Activated gamma-delta T cell (primary cell): ENCODE measurements around the gene CHRNB1.

Source experiments
- DNase-seq: peaks from one replicate; lab custom pipeline; 2025; lab: John Stamatoyannopoulos, UW

CHRNB1 gene

GRCh38 chr17:7414837-7415236 is 30.0 kb upstream of the CHRNB1 start:
- no peak for DNase-seq

- DNase-seq: no peak
These were observed 29.1 kb upstream of the CHRNB1 start for GRCh38 chr17:7415784-7416183.

GRCh38 chr17:7416323-7416722 is 28.5 kb upstream of the CHRNB1 start:
- DNase-seq: no peak

- no peak for DNase-seq
These were observed 27.7 kb upstream of the CHRNB1 start for GRCh38 chr17:7417056-7417655.

- no peak for DNase-seq
These were observed 26.2 kb upstream of the CHRNB1 start for GRCh38 chr17:7418472-7419152.

- no peak for DNase-seq
These were observed 24.8 kb upstream of the CHRNB1 start, which contains the start of gene SPEM1 for GRCh38 chr17:7419819-7420610. Gene SPEM1, plus strand, starts transcription at chr17:7420324. Its CDS starts 61 bp downstream, at chr17:7420385.

- no peak for DNase-seq
These were observed 23.7 kb upstream of the CHRNB1 start for GRCh38 chr17:7421186-7421585.

- no peak for DNase-seq
These were observed 21.2 kb upstream of the CHRNB1 start for GRCh38 chr17:7423679-7424078.

- no peak for DNase-seq
These were observed 19.5 kb upstream of the CHRNB1 start, which contains the start of gene SPEM2 for GRCh38 chr17:7425316-7425715. Gene SPEM2, plus strand, starts transcription at chr17:7425616. Its CDS starts 73 bp downstream, at chr17:7425689.

GRCh38 chr17:7425756-7426155 is 19.1 kb upstream of the CHRNB1 start:
- DNase-seq: no peak

- DNase-seq: no peak
These were observed 18.5 kb upstream of the CHRNB1 start for GRCh38 chr17:7426203-7426863.

GRCh38 chr17:7426896-7427489 is 17.9 kb upstream of the CHRNB1 start:
- no peak for DNase-seq

GRCh38 chr17:7427549-7427948 is 17.3 kb upstream of the CHRNB1 start:
- DNase-seq: no peak

- DNase-seq: no peak
These were observed 16.3 kb upstream of the CHRNB1 start, which contains the start of gene SPEM3 for GRCh38 chr17:7428557-7428956. Gene SPEM3, plus strand, starts transcription at chr17:7428857. Its CDS starts 46 bp downstream, at chr17:7428903.

GRCh38 chr17:7429722-7430121 is 15.1 kb upstream of the CHRNB1 start:
- no peak for DNase-seq

GRCh38 chr17:7431231-7431630 is 13.6 kb upstream of the CHRNB1 start:
- DNase-seq: no peak

- no peak for DNase-seq
These were observed 12.6 kb upstream of the CHRNB1 start for GRCh38 chr17:7432296-7432695.

GRCh38 chr17:7435676-7436555 is 8.9 kb upstream of the CHRNB1 start:
- DNase-seq: peak; percentile 33

- peak; percentile 61 for DNase-seq
These were observed 8.1 kb upstream of the CHRNB1 start for GRCh38 chr17:7436556-7437368.

GRCh38 chr17:7437369-7437863 is 7.4 kb upstream of the CHRNB1 start:
- DNase-seq: no peak
